ENCODE results near the gene TMA16.
A peak's percentile ranks its signal among the peaks of the same experiment; 100 is the strongest.

The TMA16 gene

GRCh38 chr4:163492951-163493504, 1.5 kb upstream of the TMA16 start:
- Histone ChIP-seq H3K4me1 (ENCODE audit: control insufficient read depth, low read length) (peaks cover 26% of the 10 kb centered on the region), H3K36me3 (ENCODE audit: control insufficient read depth, low read length) (peaks cover 29% of the 10 kb centered on the region), H3K4me3 (ENCODE audit: low read length) (peak overlapping the region; percentile 100), H3K27me3 (ENCODE audit: control insufficient read depth, low read length) (no peaks in the 10 kb centered on the region), H3K27ac (ENCODE audit: low read depth, low read length) (no peak overlapping the region), H3F3A (ENCODE audit: control insufficient read depth, insufficient read depth) (peaks cover 16% of the 10 kb centered on the region), H4K20me1 (ENCODE audit: control insufficient read depth, insufficient read depth, low read depth, low read length) (no peaks in the 10 kb centered on the region), H3K9me2 (replicated peaks; ENCODE audit: control insufficient read depth, low read length) (no peaks in the 10 kb centered on the region), H3K4me2 (ENCODE audit: low read length) (peak overlapping the region; percentile 78), H3K79me2 (ENCODE audit: control insufficient read depth, low read length) (peaks cover 40% of the 10 kb centered on the region), H3K9me3 (ENCODE audit: control insufficient read depth, insufficient read depth, low read length) (no peaks in the 10 kb centered on the region)
- TF ChIP-seq EZH2phosphoT487 (IDR thresholded peaks at IDR 0.05; ENCODE audit: borderline replicate concordance, low read length) (no peak), CTCF (IDR thresholded peaks at IDR 0.05; ENCODE audit: low read depth, low read length, poor library complexity, severe bottlenecking) (no peak)

DNA sequence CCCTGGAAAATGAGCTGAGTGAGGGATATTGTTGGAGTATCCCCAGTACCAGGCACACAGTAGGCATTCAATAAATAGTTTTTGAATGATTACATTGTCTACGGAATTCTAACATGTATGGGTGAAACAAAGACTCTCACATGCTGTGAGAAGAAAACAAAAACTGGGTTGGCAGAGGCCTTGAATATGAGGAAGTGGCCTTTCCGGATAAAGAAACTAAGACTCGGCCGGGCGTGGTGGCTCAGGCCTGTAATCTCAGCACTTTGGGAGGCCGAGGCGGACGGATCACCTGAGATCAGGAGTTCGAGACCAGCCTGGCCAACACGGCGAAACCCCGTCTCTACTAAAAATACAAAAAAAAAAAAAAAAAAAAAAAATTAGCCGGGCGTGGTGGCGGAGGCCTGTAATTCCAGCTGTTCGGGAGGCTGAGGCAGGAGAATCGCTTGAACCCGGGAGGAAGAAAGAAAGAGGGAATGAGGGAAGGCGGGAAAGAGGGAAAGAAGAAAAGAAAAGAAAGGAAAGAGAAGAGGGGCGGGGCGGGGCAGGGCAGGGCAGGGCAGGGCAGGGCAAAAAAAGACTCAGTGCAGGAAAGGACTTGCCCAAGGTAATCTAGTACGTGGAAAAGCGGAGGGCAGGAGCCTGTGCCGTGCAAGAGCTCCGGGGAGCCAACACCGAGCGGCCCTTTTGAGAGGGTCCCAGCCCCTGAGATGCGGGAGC, 689 bp upstream of the TMA16 start:
- H3K27ac ChIP-seq (ENCODE audit: low read depth, low read length), result peak overlapping the region; percentile 83
- peaks cover 32% of the 10 kb centered on the region for H3K36me3 ChIP-seq (ENCODE audit: control insufficient read depth, low read length)
- peaks cover 26% of the 10 kb centered on the region for H3K4me1 ChIP-seq (ENCODE audit: control insufficient read depth, low read length)
- peaks cover 48% of the 10 kb centered on the region for H3K79me2 ChIP-seq (ENCODE audit: control insufficient read depth, low read length)
- H3K4me2 ChIP-seq (ENCODE audit: low read length), result peak overlapping the region; percentile 78
- TF ChIP-seq CTCF (IDR thresholded peaks at IDR 0.05; ENCODE audit: low read depth, low read length, poor library complexity, severe bottlenecking) (no peak), EZH2phosphoT487 (IDR thresholded peaks at IDR 0.05; ENCODE audit: borderline replicate concordance, low read length) (no peak)
- no peaks in the 10 kb centered on the region for H3K9me2 ChIP-seq (replicated peaks; ENCODE audit: control insufficient read depth, low read length)
- H3F3A ChIP-seq (ENCODE audit: control insufficient read depth, insufficient read depth), result peaks cover 16% of the 10 kb centered on the region
- no peaks in the 10 kb centered on the region for H3K27me3 ChIP-seq (ENCODE audit: control insufficient read depth, low read length)
- no peaks in the 10 kb centered on the region for H4K20me1 ChIP-seq (ENCODE audit: control insufficient read depth, insufficient read depth, low read depth, low read length)
- H3K4me3 ChIP-seq (ENCODE audit: low read length), result peak overlapping the region; percentile 100
- no peaks in the 10 kb centered on the region for H3K9me3 ChIP-seq (ENCODE audit: control insufficient read depth, insufficient read depth, low read length)

DNA sequence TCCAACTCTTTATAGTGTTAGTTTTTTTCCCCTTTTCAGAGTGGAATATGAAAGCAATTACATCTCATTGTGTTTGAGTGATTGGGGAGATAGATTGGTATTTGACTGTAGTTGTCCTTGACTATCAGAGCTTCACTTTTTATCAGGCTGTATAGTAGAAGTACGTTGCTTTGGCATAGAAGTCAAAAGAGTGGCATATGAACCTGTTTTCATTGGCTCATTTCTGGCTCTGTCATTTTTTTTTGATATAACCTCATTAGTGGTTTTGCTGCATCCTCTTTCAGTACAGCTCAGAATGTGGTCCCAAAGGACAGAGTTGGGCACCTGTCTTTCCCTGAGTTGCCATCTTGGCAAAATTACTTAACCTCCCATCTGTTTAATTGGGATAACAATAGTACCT, 1.4 kb downstream of the TMA16 start:
- Histone ChIP-seq H3K9me2 (replicated peaks; ENCODE audit: control insufficient read depth, low read length) (no peaks in the 10 kb centered on the region), H3K27ac (ENCODE audit: low read depth, low read length) (peak overlapping the region; percentile 83; the same call in 1 of the 2 replicates), H3F3A (ENCODE audit: control insufficient read depth, insufficient read depth) (peaks cover 13% of the 10 kb centered on the region), H3K36me3 (ENCODE audit: control insufficient read depth, low read length) (peaks cover 51% of the 10 kb centered on the region), H3K9me3 (ENCODE audit: control insufficient read depth, insufficient read depth, low read length) (no peaks in the 10 kb centered on the region), H3K79me2 (ENCODE audit: control insufficient read depth, low read length) (peaks cover 69% of the 10 kb centered on the region), H3K4me3 (ENCODE audit: low read length) (peak overlapping the region; percentile 100), H3K4me1 (ENCODE audit: control insufficient read depth, low read length) (peaks cover 26% of the 10 kb centered on the region), H3K4me2 (ENCODE audit: low read length) (peak overlapping the region; percentile 78), H3K27me3 (ENCODE audit: control insufficient read depth, low read length) (no peaks in the 10 kb centered on the region), H4K20me1 (ENCODE audit: control insufficient read depth, insufficient read depth, low read depth, low read length) (no peaks in the 10 kb centered on the region)
- no peak for TF ChIP-seq CTCF (IDR thresholded peaks at IDR 0.05; ENCODE audit: low read depth, low read length, poor library complexity, severe bottlenecking)
- TF ChIP-seq EZH2phosphoT487 (IDR thresholded peaks at IDR 0.05; ENCODE audit: borderline replicate concordance, low read length), result no peak
